ENCODE results near the gene B4GALT6.

GRCh38 chr18:31731628-31732027 is 47.2 kb upstream of the B4GALT6 start:
- no peak for TF ChIP-seq ZSCAN12 (CRISPR knock-in tag; IDR thresholded peaks at IDR 0.05)
- TF ChIP-seq SAP130 (CRISPR knock-in tag; IDR thresholded peaks at IDR 0.05; ENCODE audit: low read depth) = no peak
- no peak for TF ChIP-seq EZH2 (conservative IDR thresholded peaks at IDR 0.05; ENCODE audit: low read depth, low read length)
- TF ChIP-seq RAD21 (CRISPR knock-in tag; IDR thresholded peaks at IDR 0.05) = no peak
- no peak for TF ChIP-seq JUNB (CRISPR knock-in tag; IDR thresholded peaks at IDR 0.05; ENCODE audit: borderline replicate concordance)
- no peak for TF ChIP-seq SNAI1 (CRISPR knock-in tag; IDR thresholded peaks at IDR 0.05; ENCODE audit: borderline replicate concordance)
- no peak for TF ChIP-seq CTCF (CRISPR knock-in tag; IDR thresholded peaks at IDR 0.05)
- no peak for TF ChIP-seq HNF4A (CRISPR knock-in tag; IDR thresholded peaks at IDR 0.05)

Measured in HepG2 (cell line).